HT1080 (cell line): Measurements from ENCODE around the gene NRARP. TPM values are rescaled to one million over a fixed set of nuclear protein-coding genes. Genes with fewer than 3 reads are reported as not detected.
"Not testable (repeated sequence)": the region's sequence is repeated elsewhere in the genome, so short reads cannot be mapped to it uniquely, and the experiment has no call there.

Source experiments
- DNase-seq: peaks from one replicate; pipeline ENCODE4 v3.0.0-alpha.2; 2015; ENCODE audit warnings: low read depth
- polyA plus RNA-seq, 2 experiments: library from polyadenylated mRNA; depleted of rRNA; stranded (reverse); fragments of >200 nt; gene quantifications; 2 replicates each; pipeline ENCODE4 v1.2.3, GENCODE V29; 2015
- total RNA-seq: library from RNA; depleted of rRNA; stranded (reverse); fragments of >200 nt; shearing (Covaris generic); gene quantifications from 2 replicates; pipeline ENCODE4 v1.2.3, GENCODE V29; 2014; rRNA removed

The NRARP gene, protein sequence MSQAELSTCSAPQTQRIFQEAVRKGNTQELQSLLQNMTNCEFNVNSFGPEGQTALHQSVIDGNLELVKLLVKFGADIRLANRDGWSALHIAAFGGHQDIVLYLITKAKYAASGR
- total RNA-seq: 0.30 and 0.90 TPM in 2 replicates
- polyA plus RNA-seq (2015; cell fraction: cytosol; rRNA removed): 1.1 and 1.2 TPM in 2 replicates
- polyA plus RNA-seq (2015; cell fraction: nucleus; rRNA removed): 0.14 and 0.16 TPM in 2 replicates

DNA sequence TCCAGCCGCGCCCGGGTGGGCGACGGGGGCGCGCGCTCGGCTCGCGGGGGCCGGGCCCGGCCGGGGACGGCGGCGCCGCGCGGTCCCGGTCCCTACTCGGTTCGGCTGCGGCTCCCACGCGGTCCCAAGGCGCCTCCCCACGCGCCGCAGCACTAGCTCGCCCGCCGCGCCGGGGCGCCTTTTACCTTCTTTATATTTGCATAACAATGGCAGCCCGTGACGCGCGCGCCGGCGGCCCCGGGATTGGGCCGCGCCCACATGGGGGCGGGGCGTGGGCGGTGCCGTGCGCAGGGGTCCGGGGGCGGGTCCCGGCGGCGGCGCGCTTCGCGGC lies at the start of gene NRARP:
TSS of gene NRARP (minus strand) at position 154 of the 331 bp plus-strand sequence. CDS start 343 bp downstream, outside the sequence.
- DNase-seq: no peak

- no peak for DNase-seq
Measured at GRCh38 chr9:137350696-137351584, 48.9 kb upstream of the NRARP start.

DNA sequence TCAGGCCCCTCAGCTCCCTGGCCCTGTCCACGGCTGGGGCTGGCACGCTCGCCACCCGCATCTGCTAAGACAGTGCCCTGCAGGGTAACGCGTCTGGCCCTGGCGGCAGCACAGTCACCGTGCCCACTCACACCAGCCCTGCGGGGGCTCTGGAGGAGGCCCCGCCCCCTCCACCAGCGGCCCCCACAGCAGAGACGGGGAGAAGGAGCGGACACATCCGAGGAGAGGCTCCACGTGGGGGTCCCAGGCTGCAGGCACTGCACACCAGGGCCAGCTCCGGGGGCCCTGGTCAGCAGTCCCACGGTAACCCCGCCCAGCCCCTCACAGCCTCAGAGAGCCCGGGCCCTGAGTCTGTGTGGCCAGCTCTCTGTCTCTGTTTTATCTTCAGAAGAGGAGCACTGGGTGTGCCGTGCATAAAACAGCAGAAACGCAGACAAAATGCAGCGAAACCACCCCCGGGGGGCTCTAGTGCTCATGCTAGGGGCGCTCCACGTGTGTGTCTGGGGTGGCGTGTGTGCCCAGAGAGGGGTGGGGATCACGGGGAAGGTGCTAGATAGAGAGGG lies 47.5 kb upstream of the NRARP start:
- DNase-seq: no peak

- no peak for DNase-seq
Measured at GRCh38 chr9:137348769-137349470, 46.8 kb upstream of the NRARP start.

DNA sequence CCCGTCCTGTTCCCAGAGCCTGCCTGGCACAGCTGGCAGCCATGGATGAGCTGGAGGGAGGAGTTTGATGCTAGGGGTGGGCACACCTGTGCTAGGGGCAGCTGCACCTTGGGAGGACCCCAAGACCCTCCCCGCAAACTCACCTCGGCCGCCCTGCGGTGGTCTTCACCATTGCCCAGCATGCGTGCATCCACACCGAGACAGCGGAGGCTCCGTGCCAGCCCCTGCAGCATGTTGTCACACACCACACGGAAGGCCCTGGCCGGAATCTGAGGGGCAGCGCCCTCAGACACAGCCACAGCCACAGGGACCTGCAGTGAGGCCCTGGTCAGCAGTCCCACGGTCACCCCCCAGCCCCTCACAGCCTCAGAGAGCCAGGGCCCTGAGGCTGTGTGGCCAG lies 45.9 kb upstream of the NRARP start:
- DNase-seq: no peak

DNA sequence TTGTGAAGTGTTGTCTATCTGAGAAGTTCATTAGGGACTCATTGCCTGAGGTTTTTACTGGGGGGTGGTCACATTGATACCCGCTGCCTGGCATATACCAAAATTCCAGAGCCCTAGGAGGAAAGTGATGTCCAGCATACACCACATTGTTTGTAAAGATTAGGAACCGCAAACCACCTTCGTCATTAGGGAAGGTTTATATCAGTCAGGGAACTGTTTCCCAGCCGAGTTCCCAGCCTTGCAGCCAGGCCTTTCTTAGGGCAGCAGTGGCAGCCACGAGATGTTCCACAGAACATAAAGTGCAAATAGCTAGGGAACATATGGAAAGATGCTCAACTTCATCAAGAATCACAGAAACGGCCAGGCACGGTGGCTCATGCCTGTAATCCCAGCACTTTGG lies 40.4 kb upstream of the NRARP start:
- DNase-seq: no peak

DNA sequence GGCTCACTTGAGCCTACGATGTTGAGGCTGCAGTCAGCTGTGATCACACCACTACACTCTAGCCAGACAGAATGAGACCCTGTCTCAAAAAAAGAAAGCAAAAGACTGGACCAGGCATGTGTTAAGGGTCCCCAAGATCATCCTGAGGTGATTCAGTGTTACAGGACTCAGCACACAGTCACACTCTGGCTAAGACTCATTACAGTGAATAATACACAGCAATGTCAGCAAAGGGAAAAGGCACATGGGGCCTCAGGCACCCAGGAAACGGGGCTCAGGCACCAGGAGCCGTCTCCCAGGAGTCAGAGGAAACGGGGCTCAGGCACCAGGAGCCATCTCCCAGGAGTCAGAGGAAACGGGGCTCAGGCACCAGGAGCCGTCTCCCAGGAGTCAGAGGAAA lies 39.2 kb upstream of the NRARP start:
- no peak for DNase-seq

DNA sequence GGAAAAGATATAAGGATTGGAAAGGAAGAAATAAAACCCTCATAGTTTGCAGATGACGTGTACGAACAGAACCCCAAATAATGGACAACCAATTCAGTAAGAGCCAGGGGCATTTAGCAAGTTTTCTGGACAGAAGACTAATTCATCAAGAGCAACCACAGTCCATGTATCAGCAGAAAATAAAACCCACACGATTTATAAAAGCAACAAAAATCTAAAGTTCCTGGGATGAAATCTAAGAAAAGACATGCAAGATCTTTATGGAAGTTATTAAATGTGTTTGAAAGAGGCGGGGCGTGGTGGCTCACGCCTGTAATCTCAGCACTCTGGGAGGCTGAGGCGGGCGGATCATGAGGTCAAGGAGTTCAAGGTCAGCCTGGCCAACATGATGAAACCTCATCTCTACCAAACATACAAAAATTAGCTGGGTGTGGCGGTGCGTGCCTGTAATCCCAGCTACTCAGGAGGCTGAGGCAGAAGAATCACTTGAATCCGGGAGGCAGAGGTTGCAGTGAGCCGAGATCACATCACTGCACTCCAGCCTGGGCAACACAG lies 37.9 kb upstream of the NRARP start:
- not testable (repeated sequence) for DNase-seq

DNA sequence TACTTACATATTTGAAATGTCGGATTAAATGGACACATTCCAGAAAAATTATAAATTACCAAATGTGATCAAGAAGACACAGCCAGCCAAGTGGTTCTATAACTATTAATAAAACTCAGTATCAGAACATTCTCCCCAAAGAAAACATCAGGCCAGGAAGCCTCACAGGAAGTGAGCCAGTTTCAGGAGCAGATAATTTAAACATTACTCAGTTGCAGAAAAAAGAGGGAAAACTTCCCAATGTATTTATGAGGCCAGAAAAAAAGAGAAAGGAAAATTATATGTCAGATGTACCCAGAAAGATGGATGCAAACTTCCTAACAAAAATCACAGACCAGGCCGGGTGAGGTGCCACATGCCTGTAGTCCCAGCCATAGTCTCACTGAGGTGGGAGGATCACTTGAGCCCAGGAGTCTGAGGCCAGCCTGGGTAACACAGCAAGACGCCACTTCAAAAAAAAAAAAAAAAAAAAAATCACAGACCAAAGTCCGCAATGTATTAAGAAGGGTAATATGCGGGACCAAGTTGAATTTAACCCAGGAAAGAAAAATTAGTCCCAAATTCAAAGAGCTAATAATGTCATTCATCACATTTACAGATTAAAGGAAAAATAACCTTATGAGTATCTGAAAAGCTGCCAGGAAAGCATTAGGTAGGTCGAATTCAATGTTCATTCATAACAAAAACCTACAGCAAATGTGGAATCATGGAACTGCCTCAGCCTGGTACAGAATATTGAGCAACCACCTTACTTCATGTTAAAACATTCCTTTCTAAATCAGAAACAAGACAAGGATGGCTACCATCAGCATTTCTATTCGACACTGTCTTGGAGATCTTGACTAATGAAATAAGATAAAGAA lies 37.2 kb upstream of the NRARP start:
- DNase-seq: peak; percentile 50

GRCh38 chr9:137336735-137337134 lies 34.7 kb upstream of the NRARP start:
- no peak for DNase-seq

GRCh38 chr9:137333016-137333671 lies 31.1 kb upstream of the NRARP start:
- DNase-seq: peak; percentile 59

GRCh38 chr9:137331929-137332328 lies 29.9 kb upstream of the NRARP start:
- DNase-seq: no peak

DNA sequence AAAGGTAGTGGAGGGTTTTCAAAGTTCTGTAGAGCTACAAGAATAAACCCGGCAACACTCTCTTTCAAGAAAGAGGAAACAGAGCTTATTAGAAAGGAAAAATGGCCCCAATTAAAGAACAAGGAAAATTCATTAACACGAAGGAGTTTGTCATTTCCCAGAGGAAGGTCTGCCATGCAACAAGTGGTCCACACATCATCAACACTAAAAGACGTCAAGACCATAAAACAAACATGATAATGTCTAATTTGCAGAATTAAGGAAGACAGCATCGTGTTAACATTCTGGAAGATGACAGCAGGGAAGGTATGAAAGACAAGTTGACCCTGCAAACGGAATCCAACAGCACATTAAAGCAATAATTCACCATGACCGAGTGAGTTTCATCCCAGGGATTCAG lies 28.6 kb upstream of the NRARP start:
- no peak for DNase-seq

GRCh38 chr9:137329590-137329989 lies 27.5 kb upstream of the NRARP start:
- DNase-seq: not testable (repeated sequence)

GRCh38 chr9:137327641-137328550 lies 25.8 kb upstream of the NRARP start:
- DNase-seq: not testable (repeated sequence)

- no peak for DNase-seq
Measured at GRCh38 chr9:137326445-137327065, 24.5 kb upstream of the NRARP start.

- DNase-seq: no peak
Measured at GRCh38 chr9:137325799-137326198, 23.7 kb upstream of the NRARP start.

DNA sequence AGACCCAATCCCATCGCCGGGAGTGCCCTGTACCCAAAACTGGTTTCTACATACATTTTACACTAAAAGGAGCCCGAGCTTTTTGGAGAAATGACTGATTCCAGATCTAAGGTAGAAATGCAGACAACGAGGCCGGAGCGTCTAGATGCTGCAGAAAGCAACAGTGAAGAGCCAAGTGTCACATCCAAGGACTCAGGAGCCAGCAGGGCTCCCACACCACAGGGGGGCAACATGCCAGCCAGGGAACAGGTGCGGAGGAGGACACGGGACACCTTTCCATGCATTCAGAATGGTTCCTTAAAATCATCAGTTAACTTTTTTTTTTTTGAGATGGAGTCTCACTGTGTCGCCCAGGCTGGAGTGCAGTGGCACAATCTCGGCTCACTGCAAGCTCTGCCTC lies 23.1 kb upstream of the NRARP start:
- DNase-seq: no peak
